ENCODE results near the gene MYO1H.
"Not testable (repeated sequence)": the region's sequence is repeated elsewhere in the genome, so short reads cannot be mapped to it uniquely, and the experiment has no call there.

The MYO1H gene

DNA sequence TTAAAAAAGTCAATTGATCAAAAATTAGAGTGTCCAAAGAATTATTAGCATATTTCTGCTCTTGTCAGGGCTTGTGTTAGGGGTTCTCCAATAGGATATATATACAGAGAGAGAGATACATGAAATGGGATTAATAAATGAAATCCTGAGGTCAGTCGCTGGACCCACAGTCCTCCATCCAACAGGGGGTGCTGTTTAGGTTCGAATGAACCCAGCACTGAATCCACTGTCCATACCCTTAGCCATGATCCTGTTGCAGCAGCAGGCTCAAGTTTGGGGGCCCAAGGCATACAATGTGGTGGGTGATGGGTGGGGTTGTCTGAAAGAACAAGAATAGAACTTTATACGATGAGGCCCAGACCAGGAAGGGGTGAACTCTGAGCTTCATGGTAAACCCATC, 780 bp upstream of the MYO1H start:
- no peak for DNase-seq (ENCODE audit: low read depth)

DNA sequence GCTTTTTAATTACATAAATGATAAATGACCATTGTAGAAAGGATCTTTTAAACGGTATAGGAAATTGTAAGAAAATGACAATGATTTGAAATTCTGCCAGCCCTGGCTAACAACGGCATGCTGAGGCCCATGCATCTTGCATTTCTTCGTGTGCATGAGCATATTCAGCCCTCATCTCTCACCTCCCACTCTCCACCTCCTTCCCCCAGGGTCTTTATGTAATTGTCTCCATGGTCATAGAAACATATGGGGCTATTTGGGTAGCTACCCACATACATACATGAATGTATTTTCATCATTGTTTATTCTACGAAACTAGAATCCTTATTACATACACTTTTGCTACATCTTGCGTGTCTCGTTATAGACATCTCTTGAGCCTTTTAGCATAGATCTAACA, 4.5 kb downstream of the MYO1H start:
- DNase-seq (ENCODE audit: low read depth) = no peak

DNA sequence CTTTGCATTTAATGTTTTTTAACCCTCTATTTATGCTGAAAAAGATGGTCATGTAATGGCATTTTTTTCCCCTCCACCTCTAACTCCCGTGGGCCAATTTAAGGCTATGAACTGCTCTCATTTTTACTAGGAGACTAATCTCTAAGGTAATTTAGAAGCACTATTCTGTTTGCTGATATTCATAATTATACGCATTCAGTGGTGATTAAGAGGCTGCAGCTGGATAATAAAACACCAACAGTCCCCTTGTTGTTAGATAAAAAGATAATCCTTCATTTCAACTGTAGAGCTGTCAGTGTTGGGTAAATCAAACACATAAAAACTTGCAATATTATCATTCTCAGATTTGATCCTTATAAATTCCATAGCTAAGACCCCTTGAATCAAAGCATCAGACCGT, 8.9 kb downstream of the MYO1H start:
- DNase-seq (ENCODE audit: low read depth) = no peak

DNA sequence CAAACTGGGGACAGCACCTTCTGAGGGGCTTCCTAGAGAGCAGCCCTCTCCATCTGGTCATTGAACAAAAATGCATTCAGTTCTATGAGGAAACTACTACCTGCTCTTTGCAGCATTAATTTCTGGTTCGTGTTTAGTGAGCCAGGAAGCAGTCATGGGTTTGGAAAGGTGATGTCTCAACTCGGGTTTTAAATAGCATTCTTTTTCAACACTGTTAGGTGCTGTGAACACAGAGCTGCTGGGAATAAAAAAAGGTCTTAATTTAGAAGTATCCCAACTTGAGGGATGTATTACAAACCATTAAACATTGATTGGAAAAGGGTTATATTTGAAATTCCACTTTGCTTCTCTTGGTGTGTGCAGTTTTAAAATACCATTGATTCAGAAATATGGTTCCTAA, 9.3 kb downstream of the MYO1H start:
- no peak for DNase-seq (ENCODE audit: low read depth)

DNA sequence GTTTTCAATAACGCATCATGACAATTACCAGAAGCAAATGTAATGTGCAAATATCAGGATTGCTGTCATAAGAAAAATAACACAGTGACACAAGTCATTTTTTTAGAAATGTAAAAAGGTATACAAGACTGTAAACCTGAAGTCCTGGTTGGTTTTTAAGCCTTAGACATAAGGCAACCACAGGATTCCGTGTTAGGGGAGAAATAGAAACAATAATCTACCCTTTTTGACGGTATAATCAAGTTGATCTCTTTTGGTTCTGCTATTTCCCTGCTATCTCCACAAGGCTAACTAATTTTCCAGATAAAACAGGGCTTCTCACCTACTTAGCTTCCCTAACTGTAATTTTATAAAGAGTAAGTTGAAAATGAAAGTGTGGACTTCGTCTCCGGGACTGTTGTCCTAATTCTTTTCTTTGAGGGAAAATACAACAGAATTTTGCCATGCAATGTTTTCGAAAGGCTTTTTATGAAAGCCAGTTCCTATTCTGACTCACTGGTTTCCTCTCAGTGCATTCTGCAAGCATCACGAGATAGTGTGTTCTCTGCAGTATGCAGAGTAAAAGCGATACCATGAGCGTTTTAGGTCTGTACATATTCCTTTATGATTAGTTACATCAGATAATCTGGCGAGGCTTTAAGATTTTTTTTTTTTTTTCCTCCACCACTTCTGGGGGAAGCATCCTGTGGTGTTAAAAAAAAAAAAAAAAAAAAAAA, 10.6 kb downstream of the MYO1H start:
- peak; percentile 13 for DNase-seq (ENCODE audit: low read depth)

DNA sequence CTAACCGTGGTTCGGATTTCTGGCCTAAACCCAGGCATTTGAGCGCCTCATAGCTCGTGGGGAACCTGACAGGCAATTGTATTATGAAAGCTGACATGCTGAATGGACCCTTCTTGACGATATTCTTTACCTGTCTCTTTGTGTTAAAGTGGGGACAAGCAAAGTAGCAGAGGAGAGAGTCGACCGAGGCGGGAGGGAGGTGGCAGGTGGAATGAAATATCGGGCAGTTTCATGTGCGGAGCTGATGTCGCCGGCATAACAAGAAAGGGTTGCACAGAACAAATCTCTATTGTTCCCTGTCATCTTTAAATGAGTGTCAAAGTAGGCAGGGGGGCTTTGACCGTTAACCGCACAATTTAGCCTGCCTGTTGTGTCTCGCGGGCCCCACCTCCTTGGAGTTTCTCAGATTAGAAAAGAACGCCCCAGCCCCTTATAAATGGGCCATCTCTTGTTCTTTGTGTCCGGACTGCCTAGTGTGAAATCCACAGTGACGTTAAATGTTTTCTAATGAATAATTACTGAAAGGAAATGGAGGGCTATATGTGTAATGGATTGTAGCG, 11.5 kb downstream of the MYO1H start:
- DNase-seq (ENCODE audit: low read depth) = no peak

DNA sequence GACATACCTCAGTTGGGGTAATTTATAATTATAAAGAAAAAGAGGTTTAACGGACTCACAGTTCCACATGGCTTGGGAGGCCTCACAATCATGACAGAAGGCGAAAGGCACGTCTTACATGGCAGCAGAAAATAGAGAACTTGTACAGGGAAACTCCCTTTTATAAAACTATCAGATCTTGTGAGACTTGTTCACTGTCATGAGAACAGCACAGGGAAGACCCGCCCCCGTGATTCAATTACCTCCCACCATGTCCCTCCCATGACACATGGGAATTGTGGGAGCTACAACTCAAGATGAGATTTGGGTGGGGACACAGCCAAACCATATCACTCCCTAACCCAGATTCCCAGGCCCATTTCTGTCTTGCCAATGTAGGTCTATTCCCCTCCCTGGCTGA, 22.1 kb downstream of the MYO1H start:
- DNase-seq (ENCODE audit: low read depth) = no peak

DNA sequence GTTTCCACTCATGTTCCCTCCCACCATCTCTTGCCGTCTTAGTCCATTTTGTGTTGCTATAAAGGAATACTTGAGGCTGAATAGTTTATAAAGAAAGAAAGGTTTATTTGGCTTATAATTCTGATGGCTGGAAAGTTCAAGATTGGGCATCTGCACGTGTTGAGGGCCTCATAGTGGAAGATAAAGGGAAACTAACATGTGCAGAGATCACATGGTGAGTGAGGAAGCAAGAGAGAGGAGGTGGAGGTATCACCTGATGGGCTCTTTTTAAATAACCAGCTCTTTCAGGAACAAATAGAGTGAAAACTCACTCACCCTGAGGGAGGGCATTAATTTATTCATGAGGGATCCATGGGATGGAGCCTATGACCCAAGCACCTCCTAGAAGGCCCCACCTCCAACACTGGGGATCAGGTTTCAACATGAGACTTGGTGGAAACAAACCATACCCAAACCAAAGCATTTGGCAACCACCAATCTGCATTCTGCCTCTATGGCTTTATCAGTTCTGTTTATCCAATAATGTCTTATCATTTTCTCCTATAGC, 29.5 kb downstream of the MYO1H start:
- DNase-seq (ENCODE audit: low read depth) = no peak

DNA sequence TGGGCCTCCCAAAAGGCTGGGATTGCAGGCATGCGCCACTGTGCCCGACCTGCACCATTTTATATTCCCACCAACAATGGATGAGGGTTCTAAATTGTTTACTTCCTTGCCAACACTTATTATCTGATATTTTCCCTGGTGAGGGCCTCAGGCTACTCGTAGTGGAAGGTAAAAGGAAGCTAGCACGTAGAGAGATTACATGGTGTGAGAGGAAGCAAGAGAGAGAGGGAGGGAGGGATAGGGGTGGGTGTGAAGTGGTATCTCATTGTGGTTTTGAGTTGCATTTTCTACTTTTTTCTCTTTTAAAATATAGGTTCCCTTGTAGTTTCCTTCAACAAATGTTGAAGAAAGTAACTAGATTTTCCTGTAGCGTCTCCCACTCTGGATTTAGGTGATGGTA, 30.9 kb downstream of the MYO1H start:
- no peak for DNase-seq (ENCODE audit: low read depth)

DNA sequence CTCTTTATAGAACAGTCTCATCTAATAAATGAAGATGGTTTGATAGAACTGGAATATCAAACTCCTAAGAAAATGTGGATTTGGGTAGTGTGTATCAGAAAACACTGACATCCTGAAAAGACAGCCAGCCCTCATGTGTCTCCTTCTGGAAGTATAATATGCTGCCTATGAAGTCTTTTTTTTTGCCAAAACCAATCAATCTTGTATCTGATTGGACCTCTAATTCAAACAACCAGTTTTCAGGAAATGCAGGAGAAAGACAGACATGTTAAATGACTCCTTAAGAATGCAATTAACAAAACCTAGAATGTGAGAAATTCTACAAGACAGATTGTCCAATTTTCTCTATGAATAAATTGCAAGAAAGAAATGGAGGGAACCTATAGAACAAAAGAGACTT, 34.3 kb downstream of the MYO1H start:
- no peak for DNase-seq (ENCODE audit: low read depth)

DNA sequence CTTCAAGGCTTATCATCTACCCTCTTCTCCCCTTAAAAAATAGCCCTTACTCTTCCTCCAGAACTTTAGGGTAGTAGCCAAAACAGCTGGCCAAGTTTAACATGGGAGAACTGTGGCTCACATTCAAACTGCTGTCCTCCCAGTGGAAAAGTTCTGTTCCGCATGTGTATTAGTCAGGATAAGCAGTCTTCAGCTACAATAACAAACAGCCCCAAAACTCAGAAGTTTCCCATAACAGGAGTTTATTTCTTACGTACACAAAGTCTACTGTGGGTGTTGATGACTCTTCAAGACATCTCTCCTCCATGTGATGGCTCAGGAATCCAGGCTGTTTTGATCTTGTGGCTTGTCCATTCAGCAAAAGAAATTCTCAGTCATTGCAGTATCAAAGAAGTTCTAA, 35.5 kb downstream of the MYO1H start:
- DNase-seq (ENCODE audit: low read depth) = no peak

DNA sequence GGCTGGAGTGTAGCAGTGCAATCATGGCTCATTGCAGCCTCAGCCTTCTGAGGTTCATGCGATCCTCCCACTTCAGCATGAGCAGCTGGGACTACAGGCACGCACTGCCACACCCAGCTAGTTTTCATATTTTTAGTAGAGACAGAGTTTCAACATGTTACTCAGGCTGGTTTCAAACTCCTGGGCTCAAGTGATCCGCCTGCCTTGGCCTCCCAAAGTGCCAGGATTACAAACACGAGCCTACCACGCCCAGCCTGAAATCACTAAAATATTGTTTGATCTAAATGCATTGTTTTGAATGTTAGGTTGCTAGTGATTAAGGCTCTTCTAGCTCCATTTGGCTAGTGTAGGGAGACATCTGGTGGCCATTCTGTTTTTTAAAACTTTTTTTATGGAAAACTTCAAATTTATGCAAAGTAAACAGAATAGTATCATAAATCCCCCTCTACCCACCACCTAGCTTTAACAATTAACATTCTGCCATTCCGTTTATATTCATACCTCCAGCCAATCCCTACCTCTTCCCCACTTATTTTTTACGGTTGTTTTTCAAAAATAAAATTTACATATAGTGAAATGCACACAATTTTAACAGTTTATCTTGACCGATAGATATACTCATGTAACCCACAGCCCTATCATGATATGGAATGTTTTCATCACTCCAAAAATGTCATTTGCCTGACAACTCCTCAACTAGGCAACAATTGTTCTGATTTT, 37.8 kb downstream of the MYO1H start:
- DNase-seq (ENCODE audit: low read depth) = peak; percentile 41

DNA sequence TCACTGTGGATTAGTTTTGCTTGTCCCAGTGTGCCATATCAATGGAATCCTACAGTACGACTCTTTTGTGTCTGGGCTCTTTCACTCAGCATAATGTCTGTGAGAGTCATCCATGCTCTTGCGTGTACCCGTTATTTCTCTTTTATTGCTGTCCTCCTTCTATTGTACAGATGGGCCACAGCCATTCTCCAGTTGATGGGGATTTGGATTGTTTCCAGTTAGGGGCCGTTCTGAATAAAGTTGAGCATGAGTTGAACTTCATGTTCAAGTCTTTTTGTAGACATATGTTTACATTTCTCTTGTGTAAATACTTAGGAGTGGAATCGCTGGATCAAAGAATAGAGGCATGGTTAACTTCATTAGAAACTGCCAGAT, 38.3 kb downstream of the MYO1H start:
- DNase-seq (ENCODE audit: low read depth) = no peak

DNA sequence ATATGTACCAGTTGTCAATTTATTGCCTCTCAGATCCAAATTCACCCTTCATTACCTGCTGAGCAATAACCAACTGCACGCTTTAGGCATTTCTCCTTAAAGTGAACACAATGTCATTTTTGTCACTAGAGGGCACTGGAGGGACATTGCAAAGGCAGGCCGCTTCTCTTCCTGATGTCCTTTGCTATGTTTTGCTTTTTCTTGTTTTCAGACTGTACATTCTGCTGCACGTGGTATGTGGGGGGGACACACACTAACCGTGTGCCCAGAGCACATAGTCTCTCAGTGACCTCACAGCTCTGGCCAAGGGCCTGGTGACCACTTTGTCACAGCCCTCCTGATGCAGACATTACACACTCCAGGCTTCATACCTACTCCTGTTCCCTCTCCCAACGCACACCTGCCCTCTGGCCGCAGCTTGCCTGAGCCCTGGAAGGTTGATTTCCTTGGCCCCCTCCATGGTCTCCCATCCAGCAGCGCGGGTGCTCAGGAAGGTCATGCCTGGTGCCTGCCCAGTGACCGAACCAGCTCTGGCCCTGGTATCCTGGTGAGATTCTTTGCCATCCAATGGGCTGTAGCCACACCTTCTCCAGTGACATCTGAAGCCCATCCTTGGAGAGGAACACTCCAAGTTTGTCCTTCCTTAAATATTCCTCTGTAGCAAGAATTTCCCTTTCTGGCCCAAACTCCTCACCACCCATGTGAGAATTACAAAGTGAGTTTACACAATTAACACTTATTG, 39.9 kb downstream of the MYO1H start:
- peak; percentile 18 for DNase-seq (ENCODE audit: low read depth)

DNA sequence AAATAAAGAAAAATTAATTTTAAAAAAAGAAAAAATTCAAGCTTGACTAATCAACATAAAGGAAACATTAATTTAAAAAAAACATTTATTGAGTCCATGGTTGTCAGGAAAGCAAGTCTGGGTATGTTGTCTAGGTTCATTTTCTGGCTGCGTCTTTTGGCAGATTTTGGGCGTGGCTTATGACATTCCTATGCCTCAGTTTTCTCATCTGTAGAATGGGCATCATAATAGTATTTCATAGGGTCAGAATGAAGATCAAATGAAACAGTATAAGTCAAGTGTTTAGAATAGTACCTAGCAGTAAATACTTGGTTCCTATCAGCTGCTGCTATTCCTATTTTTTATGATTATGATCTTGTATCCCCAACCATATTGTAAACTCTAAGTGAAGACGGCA, 40.5 kb downstream of the MYO1H start:
- no peak for DNase-seq (ENCODE audit: low read depth)

DNA sequence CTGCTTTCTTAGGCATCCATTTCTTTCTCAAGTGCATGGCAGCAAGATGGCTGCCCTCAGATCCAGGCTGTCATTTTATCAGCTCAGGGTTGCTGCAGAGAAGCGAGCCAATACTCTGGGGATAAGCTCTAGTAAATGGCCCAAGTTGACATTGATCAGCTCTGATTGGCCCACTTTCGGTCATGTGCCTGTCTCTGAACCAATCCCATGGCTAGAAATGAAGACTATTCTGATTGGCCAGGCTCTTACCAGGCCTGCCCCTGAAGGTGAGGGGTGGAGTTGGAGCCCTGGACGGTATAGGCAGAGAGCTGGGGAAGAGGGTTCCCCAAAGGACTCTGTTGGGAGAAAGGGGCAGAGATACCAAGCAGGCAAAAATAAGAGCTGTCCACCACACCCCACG, 41.4 kb downstream of the MYO1H start:
- DNase-seq (ENCODE audit: low read depth) = no peak

DNA sequence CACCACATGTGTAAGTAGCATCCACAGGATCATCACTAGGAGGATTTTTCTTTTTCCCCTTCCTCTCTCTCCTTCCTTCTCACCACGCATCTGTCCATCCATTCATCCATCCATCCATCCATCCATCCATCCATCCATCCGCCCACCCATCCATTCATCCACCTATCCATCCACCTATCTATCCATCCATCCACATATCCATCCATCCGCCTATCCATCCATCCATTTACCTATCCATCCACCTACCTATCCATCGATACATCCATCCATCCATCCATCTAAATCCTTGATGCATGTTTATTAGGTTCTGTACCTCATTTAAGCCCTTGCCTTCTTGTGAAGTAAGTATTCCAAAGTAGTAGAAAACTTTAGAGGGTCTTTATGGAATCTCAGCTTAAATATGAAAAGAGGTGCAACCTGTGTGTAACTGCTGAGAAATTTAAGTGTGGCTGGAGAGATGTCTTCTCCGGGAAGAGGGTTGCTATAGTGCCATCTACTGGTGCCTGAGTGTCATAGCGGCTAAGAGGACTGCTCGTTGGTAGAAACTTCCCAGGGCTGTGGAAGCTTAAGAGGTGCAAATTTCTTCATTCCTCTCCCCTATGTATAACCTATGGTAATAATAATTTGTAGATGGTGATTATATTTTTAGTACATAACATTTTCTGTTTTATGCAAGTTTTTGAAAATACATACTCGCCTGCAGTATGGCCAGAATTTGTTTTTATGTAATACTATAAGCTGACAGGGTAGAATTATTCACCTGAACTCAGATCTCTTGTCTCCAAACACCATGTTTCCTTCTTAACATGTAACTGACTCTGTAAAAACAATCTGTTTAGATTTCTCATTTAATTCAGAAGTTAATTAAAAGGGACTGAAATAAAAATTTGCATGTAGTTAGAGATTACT, 46.0 kb downstream of the MYO1H start:
- DNase-seq (ENCODE audit: low read depth) = peak; percentile 46

DNA sequence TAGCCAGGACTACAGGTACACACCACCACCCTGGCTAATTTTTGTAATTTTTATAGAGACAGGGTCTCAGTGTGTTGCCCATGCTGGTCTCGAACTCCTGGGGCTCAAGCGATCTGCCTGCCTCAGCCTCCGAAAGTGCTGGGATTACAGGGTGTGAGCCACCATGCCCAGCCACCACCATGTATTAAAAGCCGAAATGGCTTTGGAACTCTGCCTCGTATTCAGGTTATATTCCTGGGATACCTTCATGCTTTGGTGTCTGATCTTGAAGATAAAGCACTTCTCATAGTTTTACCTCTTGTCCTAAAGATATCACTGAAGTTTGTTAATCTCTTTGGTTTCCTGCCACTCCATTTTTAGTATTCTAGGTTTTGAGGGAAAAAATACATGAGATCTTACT, 47.2 kb downstream of the MYO1H start:
- no peak for DNase-seq (ENCODE audit: low read depth)

DNA sequence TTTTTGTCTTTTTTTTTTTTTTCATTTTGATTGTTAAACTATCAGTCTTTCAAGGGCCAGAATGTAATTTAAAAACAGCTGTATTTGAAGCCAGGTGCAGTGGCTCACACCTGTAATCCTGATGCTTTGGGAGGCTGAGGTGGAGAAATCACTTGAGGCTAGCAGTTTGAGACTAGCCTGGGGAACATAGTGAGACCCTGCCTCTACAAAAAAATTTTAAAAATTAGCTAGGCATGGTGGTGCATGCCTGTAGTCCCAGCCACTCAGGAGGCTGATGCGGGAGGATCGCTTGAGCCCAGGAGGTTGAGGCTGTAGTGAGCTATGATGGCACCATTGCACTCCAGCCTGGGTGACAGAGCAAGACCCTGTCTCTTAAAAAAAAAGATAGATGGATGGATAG, 57.1 kb downstream of the MYO1H start:
- not testable (repeated sequence) for DNase-seq (ENCODE audit: low read depth)

DNA sequence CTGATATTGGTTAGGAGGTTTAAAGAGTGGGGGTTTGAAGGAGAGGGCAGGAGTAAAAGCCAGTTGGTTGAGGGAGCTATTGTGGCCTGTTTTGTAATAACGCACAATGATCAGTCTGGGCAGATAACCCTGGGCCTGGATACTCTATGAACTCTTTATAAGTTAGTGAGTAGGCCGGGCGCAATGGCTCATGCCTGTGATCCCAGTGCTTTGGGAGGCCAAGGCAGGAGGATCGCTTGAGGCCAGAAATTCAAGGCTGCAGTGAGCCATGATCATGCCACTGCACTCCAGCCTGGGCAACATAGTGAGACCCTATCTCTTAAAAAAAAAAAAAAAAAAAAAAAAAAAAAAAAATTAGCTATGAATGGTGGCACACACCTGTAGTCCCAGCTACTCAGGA, 58.4 kb downstream of the MYO1H start:
- DNase-seq (ENCODE audit: low read depth) = not testable (repeated sequence)

DNA sequence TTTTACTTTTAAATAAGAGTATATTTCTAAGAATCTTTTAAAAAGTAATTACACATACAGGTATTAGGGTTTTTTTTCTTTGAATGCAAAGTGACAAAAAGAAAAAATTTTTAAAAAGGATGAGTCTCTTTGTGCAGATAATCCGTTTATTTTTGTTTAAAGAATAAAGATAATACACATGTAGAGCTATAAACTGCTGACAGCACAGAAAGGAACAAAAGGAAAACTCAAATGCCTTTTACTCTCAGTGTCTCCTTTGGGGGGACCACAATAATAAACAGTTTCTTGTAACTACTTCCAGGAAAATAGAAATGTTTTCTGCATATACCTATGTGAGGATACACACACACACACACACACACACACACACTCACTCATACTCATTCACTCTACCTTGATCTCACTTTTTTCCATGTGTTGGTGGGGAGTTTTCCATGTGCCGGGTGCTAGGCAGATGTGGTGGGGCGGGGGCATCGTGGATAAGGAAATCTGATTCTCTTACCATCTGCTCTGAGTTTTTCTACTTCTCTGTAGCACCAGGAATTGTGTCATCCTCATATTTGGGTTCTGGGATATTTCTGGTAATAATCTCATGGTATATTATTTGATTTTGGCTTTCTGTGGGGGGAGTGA, 71.3 kb downstream of the MYO1H start:
- no peak for DNase-seq (ENCODE audit: low read depth)
